ENCODE data around the gene TSKS. TPM values are rescaled to one million over a fixed set of nuclear protein-coding genes. Genes with fewer than 3 reads are reported as not detected.

The TSKS gene
- total RNA-seq, 4 donors from 2014 or later: 0.73 to 4.2 TPM; not detected in 2

DNA sequence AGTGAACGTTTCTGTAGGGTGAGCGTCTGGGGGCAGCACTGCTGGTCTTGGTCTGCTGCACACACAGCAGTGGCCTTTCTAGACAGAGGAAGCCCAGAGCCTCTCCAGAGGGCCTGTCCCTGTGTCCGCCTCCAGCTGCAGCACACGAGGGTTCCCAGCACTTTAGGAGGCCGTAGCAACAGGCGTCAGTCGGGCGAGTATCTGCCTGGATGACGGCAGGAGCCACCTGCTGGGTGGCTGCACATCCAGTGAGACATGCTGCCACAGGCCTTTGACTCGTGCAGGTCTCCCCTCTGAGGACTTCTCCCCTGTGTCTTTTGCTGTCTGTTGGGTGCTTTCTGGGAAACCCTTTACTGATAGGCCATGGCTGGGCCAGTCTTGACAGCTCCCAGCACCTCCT is 25.8 kb upstream of the TSKS start:
- 63 to 80% methylated on average over 1 of the region's 10 CpGs for WGBS, 2 donors (ENCODE audit: low coverage in 1 of 2)
- Histone ChIP-seq H3K4me3 (no peak overlapping the region), H3K9me3 (no peaks in the 10 kb centered on the region), H3K27ac (no peak overlapping the region), H3K4me1 (peaks cover 0 to 31% (median 0%) of the 10 kb centered on the region in 3 donors), H3K27me3 (no peaks in the 10 kb centered on the region), H3K36me3 (peaks cover 0 to 97% of the 10 kb centered on the region in 2 donors)
- no peak for TF ChIP-seq EP300 (IDR thresholded peaks at IDR 0.05)
- TF ChIP-seq, protein P1, sequence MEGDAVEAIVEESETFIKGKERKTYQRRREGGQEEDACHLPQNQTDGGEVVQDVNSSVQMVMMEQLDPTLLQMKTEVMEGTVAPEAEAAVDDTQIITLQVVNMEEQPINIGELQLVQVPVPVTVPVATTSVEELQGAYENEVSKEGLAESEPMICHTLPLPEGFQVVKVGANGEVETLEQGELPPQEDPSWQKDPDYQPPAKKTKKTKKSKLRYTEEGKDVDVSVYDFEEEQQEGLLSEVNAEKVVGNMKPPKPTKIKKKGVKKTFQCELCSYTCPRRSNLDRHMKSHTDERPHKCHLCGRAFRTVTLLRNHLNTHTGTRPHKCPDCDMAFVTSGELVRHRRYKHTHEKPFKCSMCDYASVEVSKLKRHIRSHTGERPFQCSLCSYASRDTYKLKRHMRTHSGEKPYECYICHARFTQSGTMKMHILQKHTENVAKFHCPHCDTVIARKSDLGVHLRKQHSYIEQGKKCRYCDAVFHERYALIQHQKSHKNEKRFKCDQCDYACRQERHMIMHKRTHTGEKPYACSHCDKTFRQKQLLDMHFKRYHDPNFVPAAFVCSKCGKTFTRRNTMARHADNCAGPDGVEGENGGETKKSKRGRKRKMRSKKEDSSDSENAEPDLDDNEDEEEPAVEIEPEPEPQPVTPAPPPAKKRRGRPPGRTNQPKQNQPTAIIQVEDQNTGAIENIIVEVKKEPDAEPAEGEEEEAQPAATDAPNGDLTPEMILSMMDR (IDR thresholded peaks at IDR 0.05): no peak
- no peak for TF ChIP-seq POLR2AphosphoS5 (IDR thresholded peaks at IDR 0.05)
- TF ChIP-seq POLR2A (IDR thresholded peaks at IDR 0.05): no peak
- ATAC-seq: no peak

DNA sequence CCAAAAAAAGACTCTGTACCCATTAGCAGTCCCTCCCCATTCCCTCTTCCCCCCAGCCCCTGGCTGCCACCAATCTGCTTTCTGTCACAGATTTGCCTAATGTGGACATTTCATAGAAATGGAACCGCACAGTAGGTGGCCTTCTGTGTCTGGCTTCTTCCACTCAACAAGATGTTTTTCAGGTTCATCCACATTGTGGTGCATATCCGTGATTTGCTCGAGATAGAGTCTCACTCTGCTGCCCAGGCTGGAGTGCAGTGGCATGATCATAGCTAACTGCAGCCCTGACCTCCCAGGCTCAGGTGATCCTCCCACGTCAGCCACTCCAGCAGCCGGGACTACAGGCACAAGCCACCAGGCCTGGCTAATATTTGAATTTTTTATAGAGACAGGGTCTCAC is 24.6 kb upstream of the TSKS start:
- H3K27me3 ChIP-seq: no peaks in the 10 kb centered on the region
- H3K36me3 ChIP-seq: peaks cover 0 to 97% of the 10 kb centered on the region in 2 donors
- peaks cover 0 to 31% (median 0%) of the 10 kb centered on the region in 3 donors for H3K4me1 ChIP-seq
- no peak overlapping the region for H3K27ac ChIP-seq
- H3K9me3 ChIP-seq: no peaks in the 10 kb centered on the region
- no peak for TF ChIP-seq POLR2A (IDR thresholded peaks at IDR 0.05)
- no peak for TF ChIP-seq EP300 (IDR thresholded peaks at IDR 0.05)
- TF ChIP-seq, protein P1 (IDR thresholded peaks at IDR 0.05): no peak
- TF ChIP-seq POLR2AphosphoS5 (IDR thresholded peaks at IDR 0.05): no peak
- ATAC-seq: no peak
- H3K4me3 ChIP-seq: no peak overlapping the region
- 90% methylated on average over 2 of the region's 5 CpGs; no CpG with 5 or more reads in 1 of the 2 donors for WGBS, 2 donors (ENCODE audit: low coverage in 1 of 2)

GRCh38 chr19:49786376-49786820 is 23.3 kb upstream of the TSKS start:
- Histone ChIP-seq H3K9me3 (no peaks in the 10 kb centered on the region), H3K4me3 (no peak overlapping the region), H3K27ac (peak overlapping the region in 2 of 4 donors; percentile 38 to 56), H3K27me3 (no peaks in the 10 kb centered on the region), H3K36me3 (peaks cover 0 to 97% of the 10 kb centered on the region in 2 donors), H3K4me1 (peaks cover 0 to 27% (median 0%) of the 10 kb centered on the region in 3 donors)
- WGBS, 2 donors (ENCODE audit: low coverage in 1 of 2): 63 to 69% methylated on average over 3 to 6 of the region's 9 CpGs
- no peak for TF ChIP-seq POLR2A (IDR thresholded peaks at IDR 0.05)
- no peak for TF ChIP-seq EP300 (IDR thresholded peaks at IDR 0.05)
- no peak for TF ChIP-seq POLR2AphosphoS5 (IDR thresholded peaks at IDR 0.05)
- TF ChIP-seq, protein P1 (IDR thresholded peaks at IDR 0.05): no peak
- peak; percentile 50 for ATAC-seq

- WGBS, 2 donors (ENCODE audit: low coverage in 1 of 2): 100% methylated on average over 1 to 3 of the region's 18 CpGs
- no peak for TF ChIP-seq POLR2A (IDR thresholded peaks at IDR 0.05)
- TF ChIP-seq POLR2AphosphoS5 (IDR thresholded peaks at IDR 0.05): no peak
- TF ChIP-seq, protein P1 (IDR thresholded peaks at IDR 0.05): no peak
- no peak for TF ChIP-seq EP300 (IDR thresholded peaks at IDR 0.05)
- Histone ChIP-seq H3K4me1 (peaks cover 0 to 13% (median 0%) of the 10 kb centered on the region in 3 donors), H3K27ac (no peak overlapping the region), H3K9me3 (no peaks in the 10 kb centered on the region), H3K36me3 (peaks cover 0 to 70% of the 10 kb centered on the region in 2 donors), H3K4me3 (no peak overlapping the region), H3K27me3 (no peaks in the 10 kb centered on the region)
- no peak for ATAC-seq
Observed at GRCh38 chr19:49782515-49782914, 19.4 kb upstream of the TSKS start.

GRCh38 chr19:49781394-49781793 is 18.3 kb upstream of the TSKS start:
- Histone ChIP-seq H3K4me1 (peaks cover 0 to 6% (median 0%) of the 10 kb centered on the region in 3 donors), H3K27me3 (no peaks in the 10 kb centered on the region), H3K4me3 (no peak overlapping the region), H3K9me3 (no peaks in the 10 kb centered on the region), H3K27ac (no peak overlapping the region), H3K36me3 (peaks cover 0 to 65% of the 10 kb centered on the region in 2 donors)
- no peak for ATAC-seq
- WGBS, 2 donors (ENCODE audit: low coverage in 1 of 2): 92% methylated on average over 2 of the region's 7 CpGs; no CpG with 5 or more reads in 1 of the 2 donors
- TF ChIP-seq EP300 (IDR thresholded peaks at IDR 0.05): no peak
- TF ChIP-seq POLR2A (IDR thresholded peaks at IDR 0.05): no peak
- TF ChIP-seq POLR2AphosphoS5 (IDR thresholded peaks at IDR 0.05): no peak
- TF ChIP-seq, protein P1 (IDR thresholded peaks at IDR 0.05): no peak
